Heart left ventricle (tissue), 16 donors: Measurements from ENCODE around the gene DNAJC17. TPM values are rescaled to one million over a fixed set of nuclear protein-coding genes. Genes with fewer than 3 reads are reported as not detected.

Source experiments
- ATAC-seq, 4 donors: fragments of 200-7000 bp; cut with Tn5 transposase; one replicate each; pipeline ENCODE4 v1.9.1; 2020 to 2022; ENCODE audit warnings: moderate library complexity in 4 of 4, mild to moderate bottlenecking in 3 of 4, moderate number of reproducible peaks in 1 of 4
- DNase-seq, 5 donors: peaks; one replicate each; pipeline ENCODE4 v3.0.0-alpha.2; 2020
- H3K27ac ChIP-seq, 12 donors: fragments of 200-600 bp; sonication (generic) in 4 of 12; one replicate each; pipeline versions ENCODE4 v1.5.0 to v1.8.0; 2016 to 2022; ENCODE audit warnings: mild to moderate bottlenecking in 2 of 12
- H3K27me3 ChIP-seq, 9 donors: fragments of 200-600 bp; sonication (generic) in 2 of 9; one replicate each; pipeline versions ENCODE4 v1.5.1 to v1.8.0; 2016 to 2022; ENCODE audit warnings: mild to moderate bottlenecking in 3 of 9
- H3K36me3 ChIP-seq, 9 donors: fragments of 200-600 bp; sonication (generic) in 2 of 9; one replicate each; pipeline versions ENCODE4 v1.5.0 to v1.8.0; 2018 to 2022; ENCODE audit warnings: mild to moderate bottlenecking in 2 of 9
- H3K4me1 ChIP-seq, 12 donors: fragments of 200-600 bp; sonication (generic) in 4 of 12; one replicate each; pipeline versions ENCODE4 v1.5.0 to v1.8.0; 2016 to 2022; ENCODE audit warnings: mild to moderate bottlenecking in 3 of 12
- H3K4me3 ChIP-seq, 12 donors: fragments of 200-600 bp; sonication (generic) in 4 of 12; one replicate each; pipeline versions ENCODE4 v1.5.0 to v1.8.0; 2017 to 2022; ENCODE audit warnings: mild to moderate bottlenecking in 9 of 12, moderate library complexity in 4 of 12
- H3K9me3 ChIP-seq, 12 donors: fragments of 200-600 bp; sonication (generic) in 4 of 12; one replicate each; pipeline versions ENCODE4 v1.5.0 to v1.8.0; 2016 to 2022; ENCODE audit warnings: mild to moderate bottlenecking in 1 of 12
- CTCF ChIP-seq, 12 donors: fragments of 200-600 bp; sonication (generic) in 4 of 12; IDR thresholded peaks; one replicate each; pipeline versions ENCODE4 v1.5.0 to v1.8.0; 2018 to 2022; ENCODE audit warnings: antibody characterized with exemption in 12 of 12, mild to moderate bottlenecking in 5 of 12
- POLR2A ChIP-seq, 2 donors: fragments of 450-650 bp; IDR thresholded peaks; one replicate each; pipeline ENCODE4 v1.6.1; 2017; ENCODE audit warnings: antibody characterized with exemption in 2 of 2, mild to moderate bottlenecking in 2 of 2, moderate library complexity in 2 of 2
- WGBS, 4 donors: extraction: QIAGEN DNeasy Blood & Tissue Kit in 2 of 4; methylation state at CpG; one replicate each; pipeline versions ENCODE4 v1.1.5 to v1.1.7; 2013 to 2018; 5-methylcytosine and 5-hydroxymethylcytosine counted together
- intact Hi-C, 10 donors: fragments of 100-400 bp; cut with DNase I; formaldehyde crosslinking; loops; one replicate each; pipeline versions ENCODE4 v1.11.1 to v1.14.2; 2022
- polyA plus RNA-seq, 2 donors: library from polyadenylated mRNA; stranded (reverse); fragments of 200-250 nt; gene quantifications; one replicate each; pipeline ENCODE4 v1.2.3, GENCODE V29; 2013
- total RNA-seq, 9 donors: library from RNA; depleted of rRNA in 2 of 9; stranded (reverse); fragments of >200 nt in 2 of 9; fragmentation: NEBNext Ultra II Directional in 3 of 9; extraction: Animal tissue kit (Norgen Biotek cat#: 25700) in 3 of 9; gene quantifications; one replicate each; pipeline versions ENCODE4 v1.1.0 to v1.2.4, GENCODE V29; 2016 to 2023
- donor health status: ischemic (EF 13 %, LVEDD 7.1; RV severe dilation, severe dysfunction).
- donor health status: healthy with polysubstance abuse.
- donor health status: DM: no; HTN: yes; CAD: no.
- donor health status: DM: no; HTN: no; CAD: no.
- donor health status: ischemic (EF 25% LVEDD 6.9; RV normal size, moderate dysfunction).
- donor health status: ischemic (EF 25% LVEDD 5.7; RV mildly dilated, moderate dysfunction).
- donor health status: healthy.
- donor health status: DM: yes; HTN: yes; CAD: no.
- donor health status: ischemic (EF 35%, LVEDD 5.7; RV mildly dilated, moderate dysfunction).
- donor health status: nonischemic (EF 11% LVEDD 7.7; RV severe dilation, severe dysfunction).
- donor health status: DM: yes; HTN: yes; CAD: no.
- donor health status: PGD.
- donor health status: ischemic (EF 29% LVEDD 5.4; RV normal size, mild dysfunction).
- donor health status: nonischemic (EF 23%, LVEDD 6.1; RV moderate dilation, normal function).

DNAJC17 gene
- total and polyA plus RNA-seq, 11 donors: 7.6 to 29.9 (median 15.7) TPM

- Histone ChIP-seq H3K36me3 (peaks cover 0 to 88% (median 74%) of the 10 kb centered on the region in 9 donors), H3K4me1 (peaks cover 0 to 44% (median 0%) of the 10 kb centered on the region in 12 donors), H3K27ac (peak overlapping the region in 1 of 12 donors; percentile 58), H3K4me3 (no peak overlapping the region), H3K9me3 (no peaks in the 10 kb centered on the region), H3K27me3 (no peaks in the 10 kb centered on the region)
- no peak for DNase-seq
- WGBS, 4 donors: 70 to 76% (median 73%) methylated on average over 5 of the region's 5 CpGs
- intact Hi-C loops: loop anchor here in 1 of 10 donors (5.0 kb wide), 1 partner anchor 52 kb away; no protein-coding TSS in a partner anchor
- TF ChIP-seq POLR2A (IDR thresholded peaks at IDR 0.05) (no peak), CTCF (IDR thresholded peaks at IDR 0.05) (no peak)
- ATAC-seq: no peak
Observed at GRCh38 chr15:40744815-40745152, 62.5 kb downstream of the DNAJC17 start.

- Histone ChIP-seq H3K9me3 (no peaks in the 10 kb centered on the region), H3K4me3 (no peak overlapping the region), H3K4me1 (peaks cover 0 to 44% (median 0%) of the 10 kb centered on the region in 12 donors), H3K36me3 (peaks cover 0 to 88% (median 74%) of the 10 kb centered on the region in 9 donors), H3K27me3 (no peaks in the 10 kb centered on the region), H3K27ac (peak overlapping the region in 1 of 12 donors; percentile 58)
- ATAC-seq (peak; percentile 60 to 79 (median 70)), DNase-seq (peak in 1 of 5 donors; percentile 48)
- 62 to 71% (median 67%) methylated on average over 12 of the region's 12 CpGs for WGBS, 4 donors
- intact Hi-C loops: no loop called here
- TF ChIP-seq POLR2A (IDR thresholded peaks at IDR 0.05) (no peak), CTCF (IDR thresholded peaks at IDR 0.05) (no peak)
Observed at GRCh38 chr15:40743921-40744814, 63.1 kb downstream of the DNAJC17 start.

- Histone ChIP-seq H3K4me3 (no peak overlapping the region), H3K36me3 (peaks cover 0 to 89% (median 72%) of the 10 kb centered on the region in 9 donors), H3K4me1 (peaks cover 0 to 44% (median 0%) of the 10 kb centered on the region in 12 donors), H3K27me3 (no peaks in the 10 kb centered on the region), H3K27ac (peak overlapping the region in 1 of 12 donors; percentile 53), H3K9me3 (no peaks in the 10 kb centered on the region)
- ATAC-seq (no peak), DNase-seq (no peak)
- no peak for TF ChIP-seq POLR2A (IDR thresholded peaks at IDR 0.05)
- TF ChIP-seq CTCF (IDR thresholded peaks at IDR 0.05): no peak
- intact Hi-C loops: no loop called here
- WGBS, 4 donors: 36 to 62% (median 53%) methylated on average over 2 of the region's 2 CpGs
Observed at GRCh38 chr15:40743485-40743901, 63.8 kb downstream of the DNAJC17 start.

GRCh38 chr15:40739854-40740253 is 67.4 kb downstream of the DNAJC17 start:
- Histone ChIP-seq H3K27ac (no peak overlapping the region), H3K9me3 (no peaks in the 10 kb centered on the region), H3K4me3 (no peak overlapping the region), H3K4me1 (peaks cover 0 to 19% (median 0%) of the 10 kb centered on the region in 12 donors), H3K27me3 (no peaks in the 10 kb centered on the region), H3K36me3 (peaks cover 0 to 99% (median 90%) of the 10 kb centered on the region in 9 donors)
- intact Hi-C loops: no loop called here
- ATAC-seq (no peak), DNase-seq (no peak)
- 89 to 100% (median 96%) methylated on average over 2 of the region's 2 CpGs for WGBS, 4 donors
- TF ChIP-seq CTCF (IDR thresholded peaks at IDR 0.05) (no peak), POLR2A (IDR thresholded peaks at IDR 0.05) (no peak)
